A549 (cell line): ENCODE results near the gene TEKT5. TPM values are rescaled to one million over a fixed set of nuclear protein-coding genes. Genes with fewer than 3 reads are reported as not detected.

Source experiments
- ATAC-seq, 2 experiments: fragments of 200-7000 bp in 1 of 2; fragments of >200 bp in 1 of 2; cut with Nextera tagmentation in 1 of 2; cut with Tn5 transposase in 1 of 2; 3 replicates each; pipeline versions ENCODE4 v1.8.0 to v1.9.1; 2018 to 2020; ENCODE audit warnings: mild to moderate bottlenecking in 1 of 2, moderate library complexity in 1 of 2
- CTCF ChIA-PET: fragments of 300-600 bp; sonication (Branson Sonifier 250); formaldehyde crosslinking; extraction: SDS; loops from one replicate; lab custom pipeline; 2021; ENCODE audit warnings: antibody characterized with exemption, inconsistent platforms; lab: Yijun Ruan, JAX
- POLR2A ChIA-PET: fragments of 350-600 bp; formaldehyde crosslinking; extraction: SDS; loops from one replicate; lab custom pipeline; 2021; ENCODE audit warnings: antibody characterized with exemption, inconsistent platforms; lab: Yijun Ruan, JAX
- DNase-seq, 2 experiments: peaks; one replicate each; pipeline versions ENCODE4 v3.0.0 to v3.0.0-alpha.2; 2011 to 2016; ENCODE audit warnings: low read depth in 1 of 2, low spot score in 1 of 2
- FAIRE-seq: peaks from 2 replicates; lab custom pipeline; 2011; peaks lifted over from hg19 to GRCh38; lab: Jason Lieb, UNC
- H3K27ac ChIP-seq, 2 experiments: fragments of >200 bp; sonication (Bioruptor Twin); formaldehyde crosslinking; 3 replicates each; pipeline ENCODE4 v1.5.1; 2016 to 2017
- H3K4me1 ChIP-seq: fragments of >200 bp; sonication (Bioruptor Twin); formaldehyde crosslinking; 3 replicates; pipeline ENCODE4 v1.6.1; 2016
- H3K4me2 ChIP-seq: fragments of >200 bp; sonication (Bioruptor Twin); formaldehyde crosslinking; 3 replicates; pipeline ENCODE4 v1.6.1; 2016
- H3K4me3 ChIP-seq: fragments of >200 bp; sonication (Bioruptor Twin); formaldehyde crosslinking; 3 replicates; pipeline ENCODE4 v1.5.1; 2016
- H3K9me3 ChIP-seq: fragments of >200 bp; sonication (Bioruptor Twin); formaldehyde crosslinking; 3 replicates; pipeline ENCODE4 v1.6.1; 2016
- CBX8 ChIP-seq: fragments of 200-600 bp; sonication (generic); IDR thresholded peaks from 2 replicates; pipeline ENCODE4 v1.6.1; 2016
- CEBPB ChIP-seq, 2 experiments: fragments of >200 bp in 1 of 2; sonication (Bioruptor Twin) in 1 of 2; formaldehyde crosslinking in 1 of 2; IDR thresholded peaks; 2 replicates each; pipeline ENCODE4 v1.6.1; 2012 to 2016
- EHMT2 ChIP-seq: fragments of 200-600 bp; sonication (generic); IDR thresholded peaks from 2 replicates; pipeline ENCODE4 v1.6.1; 2016; ENCODE audit warnings: antibody characterized with exemption, low read depth, mild to moderate bottlenecking, moderate library complexity
- ELK1 ChIP-seq: fragments of 150-350 bp; IDR thresholded peaks from 2 replicates; pipeline ENCODE4 v1.6.1; 2014; ENCODE audit warnings: low read depth, mild to moderate bottlenecking, low read length
- EP300 ChIP-seq, 2 experiments: fragments of >200 bp; sonication (Bioruptor Twin); formaldehyde crosslinking; IDR thresholded peaks; 2 replicates in 1 of 2; 3 replicates in 1 of 2; pipeline ENCODE4 v1.6.1; 2016 to 2017
- ESRRA ChIP-seq: fragments of 150-350 bp; IDR thresholded peaks from 2 replicates; pipeline ENCODE4 v1.6.1; 2014; ENCODE audit warnings: mild to moderate bottlenecking, low read length, borderline replicate concordance
- FOSB ChIP-seq: fragments of 250-450 bp; sonication (Bioruptor Pico); IDR thresholded peaks from 2 replicates; pipeline ENCODE4 v1.5.0; 2020; ENCODE audit warnings: mild to moderate bottlenecking, moderate library complexity
- HES2 ChIP-seq: fragments of >200 bp; sonication (Bioruptor Twin); formaldehyde crosslinking; IDR thresholded peaks from 2 replicates; pipeline ENCODE4 v1.6.1; 2016
- HEYL ChIP-seq: fragments of 250-450 bp; sonication (Bioruptor Pico); IDR thresholded peaks from 2 replicates; pipeline ENCODE4 v1.8.0; 2021; ENCODE audit warnings: mild to moderate bottlenecking, moderate library complexity
- HOXA7 ChIP-seq: fragments of 250-450 bp; sonication (Bioruptor Pico); IDR thresholded peaks from 2 replicates; pipeline ENCODE4 v1.5.0; 2020; ENCODE audit warnings: mild to moderate bottlenecking, moderate library complexity
- HOXB5 ChIP-seq: fragments of 250-450 bp; sonication (Bioruptor Pico); IDR thresholded peaks from 2 replicates; pipeline ENCODE4 v1.5.0; 2020; ENCODE audit warnings: mild to moderate bottlenecking, moderate library complexity
- JUNB ChIP-seq: fragments of >200 bp; sonication (Bioruptor Twin); formaldehyde crosslinking; IDR thresholded peaks from 2 replicates; pipeline ENCODE4 v1.6.1; 2016
- KDM1A ChIP-seq: fragments of 200-600 bp; sonication (generic); IDR thresholded peaks from 2 replicates; pipeline ENCODE4 v1.6.1; 2016; ENCODE audit warnings: low read depth, mild to moderate bottlenecking
- MAX ChIP-seq: IDR thresholded peaks from 2 replicates; pipeline ENCODE4 v1.6.1; 2012
- NPAS2 ChIP-seq: fragments of 250-450 bp; sonication (Bioruptor Pico); IDR thresholded peaks from 2 replicates; pipeline ENCODE4 v1.8.0; 2022; ENCODE audit warnings: mild to moderate bottlenecking, moderate library complexity, borderline replicate concordance
- NR3C1 ChIP-seq: fragments of >200 bp; sonication (Bioruptor Twin); formaldehyde crosslinking; IDR thresholded peaks from 3 replicates; pipeline ENCODE4 v1.6.1; 2017
- PBX3 ChIP-seq: IDR thresholded peaks from 2 replicates; pipeline ENCODE4 v1.6.1; 2012
- POLR2A ChIP-seq: IDR thresholded peaks from 2 replicates; pipeline ENCODE4 v1.6.1; 2012; ENCODE audit warnings: mild to moderate bottlenecking, low read length
- POLR2AphosphoS2 ChIP-seq: conservative IDR thresholded peaks from 2 replicates; pipeline ENCODE4 v1.6.1; 2012; ENCODE audit warnings: low read length, improper control_type of control experiment, inconsistent platforms
- RARB ChIP-seq: fragments of 250-450 bp; sonication (Bioruptor Pico); IDR thresholded peaks from 2 replicates; pipeline ENCODE4 v1.8.0; 2021; ENCODE audit warnings: mild to moderate bottlenecking, moderate library complexity
- RCOR1 ChIP-seq: fragments of 150-350 bp; IDR thresholded peaks from 2 replicates; pipeline ENCODE4 v1.6.1; 2014; ENCODE audit warnings: antibody characterized with exemption, low read length, low read depth
- SREBF2 ChIP-seq: fragments of 450-650 bp; IDR thresholded peaks from 2 replicates; pipeline ENCODE4 v1.6.1; 2014; ENCODE audit warnings: mild to moderate bottlenecking, moderate library complexity
- TP53 ChIP-seq: fragments of 250-450 bp; sonication (Bioruptor Pico); IDR thresholded peaks from 2 replicates; pipeline ENCODE4 v1.5.0; 2021; ENCODE audit warnings: mild to moderate bottlenecking, moderate library complexity
- USF2 ChIP-seq: fragments of 450-650 bp; IDR thresholded peaks from 2 replicates; pipeline ENCODE4 v1.6.1; 2014; ENCODE audit warnings: antibody characterized with exemption
- ZNF302 ChIP-seq: fragments of 250-450 bp; sonication (Bioruptor Pico); IDR thresholded peaks from 2 replicates; pipeline ENCODE4 v1.9.0; 2021; ENCODE audit warnings: inconsistent platforms, mild to moderate bottlenecking, moderate library complexity
- ZSCAN20 ChIP-seq: fragments of 250-450 bp; sonication (Bioruptor Pico); IDR thresholded peaks from 2 replicates; pipeline ENCODE4 v1.8.0; 2022; ENCODE audit warnings: mild to moderate bottlenecking, moderate library complexity
- WGBS: methylation state at CpG from one replicate; pipeline ENCODE4 v1.1.6; 2017; ENCODE audit errors: missing lambda C conversion rate; 5-methylcytosine and 5-hydroxymethylcytosine counted together
- polyA plus RNA-seq, 4 experiments: library from polyadenylated mRNA; depleted of rRNA in 3 of 4; stranded (reverse); fragments of >200 nt; fragmentation: RNase III in 1 of 4; extraction: RNeasy Plus Mini Kit Qiagen cat#74134 plus additional on column Dnase treatment in 1 of 4; gene quantifications; 2 replicates in 3 of 4; 3 replicates in 1 of 4; pipeline ENCODE4 v1.2.3, GENCODE V29; 2011 to 2017

Gene TEKT5
- polyA plus RNA-seq, 2 of the 4 experiments (the other 2 are of a cell fraction): 0.14 TPM; not detected in 1

- 55% methylated on average over 13 of the region's 13 CpGs for WGBS
- no peak overlapping the region; a peak in 1 of 6 replicates for H3K27ac ChIP-seq
- ChIA-PET CTCF (interaction anchor here (0.6 kb wide), 1 partner anchor 1748 kb away, joined by 3 read pairs; no protein-coding TSS in a partner anchor), POLR2A (no interaction called here)
- 0 out of 3 replicates have a peak, but pooled peaks cover 10% of the 10 kb centered on the region for H3K4me1 ChIP-seq
- ATAC-seq (no peak), FAIRE-seq (no peak), DNase-seq (no peak)
- no peak overlapping the region for H3K4me3 ChIP-seq
- H3K4me2 ChIP-seq: 0 out of 3 replicates have a peak overlapping the region, but pooled peaks have one; percentile 15
- TF ChIP-seq ELK1: no peak
- no peak for TF ChIP-seq USF2
- TF ChIP-seq HEYL: no peak
- no peak for TF ChIP-seq TP53 (CRISPR knock-in tag)
- TF ChIP-seq ZSCAN20 (CRISPR knock-in tag): no peak
- no peak for TF ChIP-seq MAX
- no peak for TF ChIP-seq CEBPB (IDR thresholded peaks at IDR 0.05)
- no peak for TF ChIP-seq KDM1A
- TF ChIP-seq RARB: no peak
- no peak for TF ChIP-seq NPAS2 (CRISPR knock-in tag)
- no peak for TF ChIP-seq POLR2AphosphoS2
- no peak for TF ChIP-seq PBX3
- TF ChIP-seq CBX8: no peak
- TF ChIP-seq EHMT2: no peak
- TF ChIP-seq FOSB (CRISPR knock-in tag): no peak
- no peak for TF ChIP-seq SREBF2
- no peak for TF ChIP-seq ESRRA
- TF ChIP-seq EP300 (IDR thresholded peaks at IDR 0.05): no peak
- TF ChIP-seq HES2: no peak
- H3K9me3 ChIP-seq: no peaks in the 10 kb centered on the region
Observed at GRCh38 chr16:10610499-10611184, 84.1 kb downstream of the TEKT5 start.

- CTCF ChIA-PET: interaction anchor here (0.6 to 1.6 kb wide), 3 partner anchors 10 to 86 kb away, joined by 3 to 7 read pairs (median 6); partner anchors contain the start of gene EMP2
- H3K4me3 ChIP-seq: no peak overlapping the region
- no peak for FAIRE-seq
- POLR2A ChIA-PET: no interaction called here
- peak; percentile 34 to 62; a peak in 3 of 6 replicates for ATAC-seq
- no peak for TF ChIP-seq ZNF302 (CRISPR knock-in tag)
- TF ChIP-seq USF2: no peak
- no peak for TF ChIP-seq RCOR1
- no peak for TF ChIP-seq HOXA7 (CRISPR knock-in tag)
- TF ChIP-seq ELK1: no peak
- no peak for TF ChIP-seq NR3C1
- TF ChIP-seq POLR2A: no peak
- no peak for TF ChIP-seq HOXB5 (CRISPR knock-in tag)
- TF ChIP-seq JUNB: no peak
- TF ChIP-seq HEYL: no peak
- no peak overlapping the region for H3K27ac ChIP-seq
- H3K4me1 ChIP-seq: 0 out of 3 replicates have a peak, but pooled peaks cover 10% of the 10 kb centered on the region
- no peak overlapping the region for H3K4me2 ChIP-seq
- no peaks in the 10 kb centered on the region for H3K9me3 ChIP-seq
- WGBS: 50% methylated on average over 7 of the region's 7 CpGs
- no peak for DNase-seq
Observed at GRCh38 chr16:10609402-10609774, 85.3 kb downstream of the TEKT5 start.
